ENCODE results near the gene FBLN2.

FBLN2 gene

DNA sequence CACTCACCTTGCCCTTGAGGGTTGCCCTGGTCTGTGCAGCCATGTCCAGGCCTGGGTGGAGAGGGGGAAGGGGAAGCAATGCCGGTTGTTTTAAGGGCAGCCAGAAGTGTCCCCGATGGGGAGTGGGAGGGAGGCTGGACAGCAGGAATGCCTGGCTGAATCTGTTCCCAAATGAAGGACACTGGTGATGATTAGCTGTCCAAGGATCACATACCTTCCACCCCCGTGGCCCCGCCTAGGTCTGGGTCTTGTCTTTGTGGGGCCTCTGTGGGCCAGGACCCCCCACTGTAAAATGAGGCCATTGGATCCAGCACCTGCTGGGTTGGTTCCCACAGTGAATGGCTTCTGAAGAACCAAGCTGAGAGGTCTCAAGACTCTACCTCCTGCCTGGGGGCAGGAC lies 71.4 kb downstream of the FBLN2 start:
- no peak overlapping the region for H3K4me3 ChIP-seq (ENCODE audit: low read depth, low read length)
- POLR2A ChIA-PET: no interaction called here
- CTCF ChIA-PET: interaction anchor here (4.1 kb wide), 1 partner anchor 29 kb away, joined by 19 read pairs; no protein-coding TSS in a partner anchor
- TF ChIP-seq CTCF (IDR thresholded peaks at IDR 0.05; ENCODE audit: insufficient read depth, low read length, missing control alignments): no peak
- DNase-seq (ENCODE audit: low read depth, low spot score): no peak

- POLR2A ChIA-PET: no interaction called here
- no peak for DNase-seq (ENCODE audit: low read depth, low spot score)
- H3K4me3 ChIP-seq (ENCODE audit: low read depth, low read length): no peak overlapping the region
- CTCF ChIA-PET: interaction anchor here (4.1 kb wide), 1 partner anchor 28 kb away, joined by 19 read pairs; no protein-coding TSS in a partner anchor
- TF ChIP-seq CTCF (IDR thresholded peaks at IDR 0.05; ENCODE audit: insufficient read depth, low read length, missing control alignments): no peak
Measured at GRCh38 chr3:13620776-13621365, 71.9 kb downstream of the FBLN2 start.

DNA sequence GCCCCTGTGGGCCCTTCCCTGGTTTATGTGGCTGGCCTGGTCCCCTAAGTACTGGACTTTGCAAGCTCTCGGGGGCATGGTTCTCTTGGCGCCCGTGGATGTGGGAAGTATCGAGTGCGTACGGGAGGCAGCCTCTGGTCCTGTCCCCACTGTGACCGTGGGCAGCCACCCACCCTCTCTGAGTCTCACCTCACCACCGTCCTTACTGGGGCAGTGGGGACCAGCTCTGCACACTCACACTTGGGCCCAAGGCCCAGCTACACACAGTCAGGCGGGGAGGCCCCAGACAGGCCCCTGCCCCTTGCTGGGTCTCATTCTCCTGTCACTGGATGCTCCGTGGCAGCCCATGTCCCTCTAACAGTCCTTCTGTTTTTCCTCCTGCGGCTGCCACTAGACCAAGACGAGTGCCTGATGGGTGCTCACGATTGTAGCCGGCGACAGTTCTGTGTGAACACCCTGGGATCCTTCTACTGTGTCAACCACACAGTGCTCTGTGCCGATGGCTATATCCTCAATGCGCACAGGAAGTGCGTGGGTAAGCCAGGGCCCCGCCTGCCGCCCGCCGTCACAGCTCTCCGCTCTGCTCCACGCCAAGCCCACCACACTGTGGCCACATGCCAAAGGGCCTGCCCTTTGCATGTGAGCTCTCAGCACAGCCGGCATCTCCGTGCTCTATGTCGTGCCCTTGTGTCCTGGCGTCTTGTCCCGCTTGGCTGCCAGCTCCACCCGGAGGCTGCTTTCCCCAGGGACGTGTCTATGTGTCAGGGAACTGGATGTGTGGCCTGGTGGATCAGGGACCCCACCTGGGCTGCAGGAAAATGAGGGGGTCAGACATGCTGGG lies 72.7 kb downstream of the FBLN2 start:
- H3K4me3 ChIP-seq (ENCODE audit: low read depth, low read length): no peak overlapping the region
- POLR2A ChIA-PET: no interaction called here
- CTCF ChIA-PET: interaction anchor here (1.3 to 4.1 kb wide), 2 partner anchors 27 to 123 kb away, joined by 4 to 19 read pairs; no protein-coding TSS in a partner anchor
- DNase-seq (ENCODE audit: low read depth, low spot score): no peak
- TF ChIP-seq CTCF (IDR thresholded peaks at IDR 0.05; ENCODE audit: insufficient read depth, low read length, missing control alignments): no peak

GRCh38 chr3:13622356-13622755 lies 73.4 kb downstream of the FBLN2 start:
- CTCF ChIA-PET: interaction anchor here (1.2 to 4.1 kb wide), 3 partner anchors 22 to 124 kb away, joined by 3 to 19 read pairs (median 4); no protein-coding TSS in a partner anchor
- no peak for DNase-seq (ENCODE audit: low read depth, low spot score)
- no peak overlapping the region for H3K4me3 ChIP-seq (ENCODE audit: low read depth, low read length)
- no peak for TF ChIP-seq CTCF (IDR thresholded peaks at IDR 0.05; ENCODE audit: insufficient read depth, low read length, missing control alignments)
- POLR2A ChIA-PET: no interaction called here

DNA sequence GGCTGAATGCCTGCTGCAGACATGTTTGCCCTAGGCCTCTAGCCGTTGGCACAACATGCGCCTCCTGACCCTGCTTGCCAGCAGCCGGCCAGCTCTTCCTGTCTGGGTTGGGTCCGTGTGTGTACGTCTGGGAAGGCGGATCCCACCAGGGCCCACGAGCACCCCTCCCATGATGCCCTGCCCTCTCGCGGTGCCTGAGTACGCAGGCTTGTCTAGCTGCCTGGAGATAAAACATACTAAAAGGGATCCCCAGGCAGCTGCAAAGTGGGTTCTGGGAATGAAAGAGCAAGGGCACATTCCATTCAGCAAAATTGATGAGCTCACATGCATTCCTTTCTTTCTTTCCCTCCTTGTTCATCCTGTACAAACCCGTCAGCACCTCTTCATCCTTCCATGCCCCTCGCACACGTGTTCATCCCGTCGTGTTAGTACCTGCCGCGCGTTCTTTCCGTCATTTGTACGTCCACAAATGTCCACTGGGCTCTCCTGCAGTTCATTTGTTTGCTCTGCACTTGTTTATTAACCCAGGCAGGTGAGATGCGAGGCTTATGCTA lies 74.3 kb downstream of the FBLN2 start:
- CTCF ChIA-PET: interaction anchor here (1.1 to 4.1 kb wide), 4 partner anchors 21 to 123 kb away, joined by 3 to 19 read pairs (median 5); no protein-coding TSS in a partner anchor
- DNase-seq (ENCODE audit: low read depth, low spot score): no peak
- POLR2A ChIA-PET: no interaction called here

More for the DNA sequence above, 74.3 kb downstream of the FBLN2 start:
- no peak overlapping the region for H3K4me3 ChIP-seq (ENCODE audit: low read depth, low read length)
- no peak for TF ChIP-seq CTCF (IDR thresholded peaks at IDR 0.05; ENCODE audit: insufficient read depth, low read length, missing control alignments)

Measured in AG04449 (cell line).